ENCODE results near the gene PITPNM1.

Gene PITPNM1

DNA sequence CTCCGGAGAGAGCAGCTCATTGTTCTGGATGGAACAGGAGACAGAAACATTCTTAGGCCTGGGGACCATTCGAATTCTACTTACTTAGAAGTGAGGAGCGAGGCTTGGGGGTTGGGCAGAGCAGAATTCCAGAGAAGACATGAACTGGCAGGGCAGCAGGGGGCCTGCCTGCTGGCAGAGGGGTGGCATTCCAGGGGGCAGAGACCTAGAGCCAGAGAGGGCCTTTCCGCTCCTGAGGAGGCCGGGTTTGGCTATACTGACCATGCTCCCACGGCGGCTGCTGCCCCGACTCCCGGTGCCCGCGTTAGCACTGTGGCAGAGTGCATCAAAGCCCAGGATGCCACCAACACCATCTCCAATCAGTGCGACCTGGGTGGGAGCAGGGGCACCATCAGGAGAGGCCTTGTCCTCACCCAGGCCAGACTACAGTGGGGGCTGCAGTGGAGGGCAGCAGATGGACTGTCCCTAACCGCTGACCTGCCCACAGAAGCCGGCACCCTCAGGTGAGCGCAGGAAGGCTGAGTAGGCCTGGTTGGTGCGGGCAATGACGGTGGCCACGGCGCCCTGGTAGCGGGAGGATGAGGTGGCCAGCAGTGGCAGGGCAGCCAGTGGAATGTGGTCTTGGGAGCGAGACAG is 7.4 kb downstream of the PITPNM1 start:
- Histone ChIP-seq H3K27me3 (ENCODE audit: insufficient read depth, low read depth) (no peaks in the 10 kb centered on the region), H3K4me3 (IDR thresholded peaks at IDR 0.05; ENCODE audit: insufficient read depth, low read depth, low read length) (no peak overlapping the region), H3K36me3 (ENCODE audit: insufficient read depth) (no peaks in the 10 kb centered on the region), H3K79me2 (ENCODE audit: insufficient read depth, low read depth) (no peaks in the 10 kb centered on the region), H2AFZ (ENCODE audit: low read depth) (no peak overlapping the region), H3K27ac (no peak overlapping the region), H3K4me2 (no peak overlapping the region), H4K20me1 (ENCODE audit: insufficient read depth) (no peaks in the 10 kb centered on the region), H3K9ac (no peak overlapping the region), H3K4me1 (ENCODE audit: low read depth, poor library complexity, severe bottlenecking) (no peaks in the 10 kb centered on the region)
- TF ChIP-seq CTCF (conservative IDR thresholded peaks at IDR 0.05; ENCODE audit: low read depth, low read length), result no peak

DNA sequence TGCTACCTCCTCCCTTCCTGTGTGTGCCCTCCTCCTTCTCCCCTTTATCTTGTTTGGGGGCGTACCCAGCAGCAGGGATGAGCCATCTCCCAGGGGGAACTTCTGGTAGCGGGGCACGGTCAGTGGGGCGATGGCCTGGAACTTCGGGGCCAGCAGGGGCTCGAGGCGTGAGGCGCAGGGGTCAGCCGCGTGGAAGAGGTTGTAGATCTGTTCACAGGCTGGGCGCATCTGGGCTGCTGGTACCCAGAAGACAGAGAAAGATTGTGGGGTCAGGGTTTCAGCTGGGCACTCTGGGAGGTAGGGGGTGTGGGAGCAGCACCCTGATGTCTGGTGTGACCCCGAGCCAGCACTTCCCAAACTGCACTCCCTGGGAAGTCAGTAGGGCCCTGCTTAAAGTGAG is 9.1 kb downstream of the PITPNM1 start:
- Histone ChIP-seq H3K79me2 (ENCODE audit: insufficient read depth, low read depth) (no peaks in the 10 kb centered on the region), H3K27ac (no peak overlapping the region), H3K4me2 (no peak overlapping the region), H3K36me3 (ENCODE audit: insufficient read depth) (no peaks in the 10 kb centered on the region), H3K4me1 (ENCODE audit: low read depth, poor library complexity, severe bottlenecking) (no peaks in the 10 kb centered on the region), H3K9ac (no peak overlapping the region), H3K27me3 (ENCODE audit: insufficient read depth, low read depth) (no peaks in the 10 kb centered on the region), H4K20me1 (ENCODE audit: insufficient read depth) (no peaks in the 10 kb centered on the region), H3K4me3 (IDR thresholded peaks at IDR 0.05; ENCODE audit: insufficient read depth, low read depth, low read length) (no peak overlapping the region), H2AFZ (ENCODE audit: low read depth) (no peak overlapping the region)
- no peak for TF ChIP-seq CTCF (conservative IDR thresholded peaks at IDR 0.05; ENCODE audit: low read depth, low read length)

- no peaks in the 10 kb centered on the region for H4K20me1 ChIP-seq (ENCODE audit: insufficient read depth)
- no peak overlapping the region for H2AFZ ChIP-seq (ENCODE audit: low read depth)
- TF ChIP-seq CTCF (conservative IDR thresholded peaks at IDR 0.05; ENCODE audit: low read depth, low read length), result no peak
- H3K79me2 ChIP-seq (ENCODE audit: insufficient read depth, low read depth), result no peaks in the 10 kb centered on the region
- no peak overlapping the region for H3K4me3 ChIP-seq (IDR thresholded peaks at IDR 0.05; ENCODE audit: insufficient read depth, low read depth, low read length)
- no peaks in the 10 kb centered on the region for H3K27me3 ChIP-seq (ENCODE audit: insufficient read depth, low read depth)
- no peaks in the 10 kb centered on the region for H3K4me1 ChIP-seq (ENCODE audit: low read depth, poor library complexity, severe bottlenecking)
- H3K4me2 ChIP-seq, result no peak overlapping the region
- H3K36me3 ChIP-seq (ENCODE audit: insufficient read depth), result no peaks in the 10 kb centered on the region
- no peak overlapping the region for H3K9ac ChIP-seq
- H3K27ac ChIP-seq, result no peak overlapping the region
Measured at GRCh38 chr11:67495234-67496005, 9.7 kb downstream of the PITPNM1 start.

DNA sequence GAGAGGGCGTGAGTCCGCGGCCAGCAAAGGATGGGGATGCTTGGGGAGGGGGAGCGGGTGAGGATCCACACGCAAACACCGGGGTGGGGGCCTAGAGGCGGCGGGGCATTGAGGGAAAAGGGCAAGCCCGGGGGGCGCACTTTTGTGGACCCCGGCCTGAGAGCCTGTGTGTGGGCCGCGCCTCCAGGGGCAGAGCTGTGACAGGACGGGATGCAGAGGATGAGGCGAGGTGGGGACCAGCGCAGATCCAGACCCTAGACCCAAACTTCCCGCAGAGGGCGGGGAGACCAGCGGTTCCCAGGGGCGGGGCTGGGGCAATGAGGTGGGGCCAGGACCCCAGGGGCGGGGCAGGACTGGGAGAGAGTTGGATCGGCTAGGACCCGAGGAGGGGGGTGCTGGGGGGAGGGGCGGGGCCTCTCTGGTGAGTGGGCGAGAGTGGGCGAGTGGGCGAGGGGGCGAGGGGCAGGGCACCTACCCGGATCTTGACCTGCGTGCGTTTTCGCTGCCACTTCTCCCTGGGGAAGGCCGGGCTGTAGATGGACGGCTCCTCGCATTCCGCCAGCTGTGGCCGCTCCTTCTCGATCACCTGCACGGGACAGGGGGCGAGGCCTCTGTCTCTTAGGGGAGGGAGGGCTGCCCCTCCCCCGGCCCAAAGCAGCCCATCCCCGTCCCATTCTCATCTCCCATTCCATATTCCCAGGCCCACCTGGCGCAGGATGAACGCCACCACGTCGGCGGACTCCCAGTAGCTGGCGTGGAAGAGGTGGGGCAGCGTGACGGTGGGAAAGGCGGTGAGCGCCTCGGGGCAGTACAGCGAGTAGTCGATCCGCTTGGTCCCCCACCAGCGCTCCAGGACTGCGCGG is 10.6 kb downstream of the PITPNM1 start:
- Histone ChIP-seq H3K79me2 (ENCODE audit: insufficient read depth, low read depth) (no peaks in the 10 kb centered on the region), H2AFZ (ENCODE audit: low read depth) (no peak overlapping the region), H3K4me1 (ENCODE audit: low read depth, poor library complexity, severe bottlenecking) (no peaks in the 10 kb centered on the region), H3K4me2 (no peak overlapping the region), H4K20me1 (ENCODE audit: insufficient read depth) (no peaks in the 10 kb centered on the region), H3K27me3 (ENCODE audit: insufficient read depth, low read depth) (no peaks in the 10 kb centered on the region), H3K9ac (no peak overlapping the region), H3K4me3 (IDR thresholded peaks at IDR 0.05; ENCODE audit: insufficient read depth, low read depth, low read length) (no peak overlapping the region), H3K27ac (no peak overlapping the region), H3K36me3 (ENCODE audit: insufficient read depth) (no peaks in the 10 kb centered on the region)
- no peak for TF ChIP-seq CTCF (conservative IDR thresholded peaks at IDR 0.05; ENCODE audit: low read depth, low read length)

Measured in KMS-11 (cell line).